ENCODE results near the gene PCARE. TPM values are rescaled to one million over a fixed set of nuclear protein-coding genes. Genes with fewer than 3 reads are reported as not detected.

The PCARE gene
- total RNA-seq, 1 experiment from 2014 or later = 0.02 TPM

GRCh38 chr2:29063056-29063455 is 11.3 kb downstream of the PCARE start:
- H3K36me3 ChIP-seq = no peaks in the 10 kb centered on the region
- peak; percentile 70 to 71 for DNase-seq
- H3K27me3 ChIP-seq = no peaks in the 10 kb centered on the region
- H3K9me3 ChIP-seq (replicated peaks) = no peaks in the 10 kb centered on the region
- peak overlapping the region; percentile 12; the same call in 1 of the 2 replicates for H3K4me3 ChIP-seq
- no peak overlapping the region for H3K27ac ChIP-seq
- H3K4me1 ChIP-seq = peaks cover 20% of the 10 kb centered on the region; the same call in 1 of the 2 replicates

DNA sequence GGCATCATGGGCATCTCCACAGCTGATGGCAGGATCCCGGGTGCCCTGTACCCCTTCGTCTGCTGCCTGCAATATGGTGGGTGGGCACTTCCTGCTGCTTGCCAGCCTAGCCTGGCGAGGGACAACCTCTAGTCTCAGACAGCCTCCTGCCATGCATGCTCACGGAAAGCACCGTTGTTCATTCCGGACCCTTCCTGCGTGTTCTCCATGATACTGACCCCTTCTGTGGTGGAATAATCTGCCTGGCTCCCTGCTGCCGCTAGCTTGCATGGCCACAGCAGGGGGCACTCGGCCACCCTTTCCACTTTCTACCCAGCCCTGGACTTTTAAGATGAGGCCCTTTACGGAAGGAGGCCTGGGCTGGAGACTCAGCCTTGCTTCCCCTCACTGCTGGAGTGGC is 12.0 kb downstream of the PCARE start:
- Histone ChIP-seq H3K27ac (no peak overlapping the region), H3K4me1 (peaks cover 20% of the 10 kb centered on the region; the same call in 1 of the 2 replicates), H3K36me3 (no peaks in the 10 kb centered on the region), H3K9me3 (replicated peaks) (no peaks in the 10 kb centered on the region), H3K27me3 (peaks cover 6% of the 10 kb centered on the region; the same call in 1 of the 2 replicates), H3K4me3 (no peak overlapping the region)
- DNase-seq = no peak

GRCh38 chr2:29061616-29062015 is 12.7 kb downstream of the PCARE start:
- Histone ChIP-seq H3K9me3 (replicated peaks) (no peaks in the 10 kb centered on the region), H3K27me3 (peaks cover 8% of the 10 kb centered on the region; the same call in 1 of the 2 replicates), H3K4me3 (no peak overlapping the region), H3K27ac (no peak overlapping the region), H3K4me1 (peaks cover 20% of the 10 kb centered on the region; the same call in 1 of the 2 replicates), H3K36me3 (no peaks in the 10 kb centered on the region)
- DNase-seq = no peak

GRCh38 chr2:29061176-29061575 is 13.1 kb downstream of the PCARE start:
- Histone ChIP-seq H3K36me3 (no peaks in the 10 kb centered on the region), H3K9me3 (replicated peaks) (no peaks in the 10 kb centered on the region), H3K4me3 (no peak overlapping the region), H3K4me1 (peaks cover 20% of the 10 kb centered on the region; the same call in 1 of the 2 replicates), H3K27me3 (peaks cover 8% of the 10 kb centered on the region; the same call in 1 of the 2 replicates), H3K27ac (no peak overlapping the region)
- no peak for DNase-seq

DNA sequence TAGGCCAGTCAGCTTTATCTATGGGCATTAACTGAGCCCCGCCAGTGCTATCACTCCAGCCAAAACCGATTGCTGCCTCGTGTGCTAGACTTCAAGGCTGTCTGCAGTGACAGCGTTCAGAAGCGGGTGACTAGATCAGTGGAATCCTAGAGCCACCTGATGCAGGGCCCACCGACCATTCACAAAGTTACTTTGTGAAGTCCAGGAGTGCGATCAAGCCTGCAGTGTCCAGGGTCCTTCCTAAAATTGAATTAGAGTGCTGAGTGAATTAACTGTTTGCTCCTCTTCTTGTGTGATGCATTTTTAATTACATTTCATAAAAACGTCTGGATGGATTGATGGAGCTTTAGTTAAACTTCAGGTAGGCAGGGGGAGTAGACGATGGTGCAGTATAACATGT is 13.9 kb downstream of the PCARE start:
- no peak for DNase-seq
- Histone ChIP-seq H3K27ac (no peak overlapping the region), H3K27me3 (peaks cover 8% of the 10 kb centered on the region; the same call in 1 of the 2 replicates), H3K4me1 (peaks cover 20% of the 10 kb centered on the region; the same call in 1 of the 2 replicates), H3K4me3 (no peak overlapping the region), H3K36me3 (no peaks in the 10 kb centered on the region), H3K9me3 (replicated peaks) (no peaks in the 10 kb centered on the region)

- Histone ChIP-seq H3K4me1 (peaks cover 20% of the 10 kb centered on the region; the same call in 1 of the 2 replicates), H3K4me3 (no peak overlapping the region), H3K9me3 (replicated peaks) (no peaks in the 10 kb centered on the region), H3K27me3 (peaks cover 8% of the 10 kb centered on the region; the same call in 1 of the 2 replicates), H3K27ac (no peak overlapping the region), H3K36me3 (no peaks in the 10 kb centered on the region)
- no peak for DNase-seq
Observed at GRCh38 chr2:29059624-29060023, 14.7 kb downstream of the PCARE start.

DNA sequence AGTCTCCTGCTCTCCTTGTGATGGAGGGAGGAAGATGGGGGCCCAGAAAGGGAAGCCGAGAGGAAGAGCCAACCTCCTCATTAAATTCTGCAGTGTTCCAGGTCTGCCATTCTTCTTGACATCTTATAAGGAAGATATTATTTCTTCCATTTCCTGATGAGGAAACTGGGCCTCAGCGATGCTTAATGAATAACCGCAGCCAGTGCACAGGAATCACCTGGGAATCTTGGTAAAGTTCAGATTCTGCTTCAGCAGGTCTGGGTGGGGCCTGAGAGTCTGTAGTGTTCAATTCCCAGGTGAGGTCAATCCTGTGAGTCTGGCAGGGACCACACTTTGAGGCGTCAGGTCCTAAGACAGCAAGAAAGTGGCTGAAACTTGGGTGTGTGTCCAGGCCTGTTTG is 17.3 kb downstream of the PCARE start:
- no peaks in the 10 kb centered on the region for H3K4me1 ChIP-seq

GRCh38 chr2:29056452-29056851 is 17.9 kb downstream of the PCARE start:
- H3K4me3 ChIP-seq = no peak overlapping the region
- no peak overlapping the region for H3K27ac ChIP-seq
- H3K4me1 ChIP-seq = no peaks in the 10 kb centered on the region
- H3K9me3 ChIP-seq (replicated peaks) = no peaks in the 10 kb centered on the region
- H3K27me3 ChIP-seq = peaks cover 19% of the 10 kb centered on the region
- no peaks in the 10 kb centered on the region for H3K36me3 ChIP-seq
- no peak for DNase-seq

More for the DNA sequence above, 17.3 kb downstream of the PCARE start:
- peaks cover 19% of the 10 kb centered on the region for H3K27me3 ChIP-seq
- no peaks in the 10 kb centered on the region for H3K9me3 ChIP-seq (replicated peaks)
- DNase-seq = no peak
- H3K4me3 ChIP-seq = no peak overlapping the region
- H3K36me3 ChIP-seq = no peaks in the 10 kb centered on the region
- no peak overlapping the region for H3K27ac ChIP-seq

- H3K4me1 ChIP-seq = peaks cover 6% of the 10 kb centered on the region; the same call in 1 of the 2 replicates
- no peaks in the 10 kb centered on the region for H3K36me3 ChIP-seq
- no peak for DNase-seq
- H3K4me3 ChIP-seq = no peak overlapping the region
- H3K27me3 ChIP-seq = peaks cover 19% of the 10 kb centered on the region
- H3K9me3 ChIP-seq (replicated peaks) = no peaks in the 10 kb centered on the region
- no peak overlapping the region for H3K27ac ChIP-seq
Observed at GRCh38 chr2:29055601-29056000, 18.7 kb downstream of the PCARE start.

- Histone ChIP-seq H3K36me3 (no peaks in the 10 kb centered on the region), H3K9me3 (replicated peaks) (no peaks in the 10 kb centered on the region), H3K4me1 (peaks cover 12% of the 10 kb centered on the region), H3K27me3 (peaks cover 22% of the 10 kb centered on the region), H3K27ac (no peak overlapping the region), H3K4me3 (no peak overlapping the region)
- no peak for DNase-seq
Observed at GRCh38 chr2:29054430-29054829, 19.9 kb downstream of the PCARE start.

DNA sequence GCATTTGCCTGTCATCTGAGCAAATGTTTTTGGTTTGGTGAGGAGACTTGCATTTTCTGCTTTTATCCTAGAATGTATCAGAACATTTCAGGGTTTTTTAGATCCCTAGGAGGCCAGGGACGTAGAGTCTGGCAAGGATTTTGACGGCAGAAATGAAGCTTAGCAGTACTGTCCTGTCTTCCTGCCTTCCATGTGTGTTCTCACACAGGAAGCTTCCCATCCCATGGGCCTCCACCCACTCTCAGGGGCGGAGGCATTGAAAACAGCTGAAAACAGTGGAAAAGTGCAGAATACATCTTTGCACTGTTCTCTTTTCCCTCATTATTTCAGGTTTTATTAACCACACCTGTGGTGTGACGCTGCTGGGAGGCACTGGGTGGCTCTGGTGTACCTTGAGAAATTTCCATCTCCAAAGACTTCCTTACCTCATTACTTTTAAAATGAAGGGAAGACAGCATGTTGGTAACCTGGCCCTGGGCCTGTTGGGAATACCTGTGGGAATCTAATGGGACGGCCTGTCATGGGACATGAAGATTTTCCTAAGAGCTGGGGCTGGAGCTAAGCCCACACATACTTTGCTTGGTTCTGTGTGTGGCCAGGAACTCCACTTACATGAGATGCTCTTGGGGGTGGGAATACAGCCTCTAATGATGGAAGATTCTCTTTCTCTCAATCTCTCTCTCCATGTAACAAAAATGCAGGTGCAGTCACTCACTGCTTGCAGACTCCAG is 20.5 kb downstream of the PCARE start:
- H3K27me3 ChIP-seq = peaks cover 27% of the 10 kb centered on the region
- no peak overlapping the region for H3K4me3 ChIP-seq
- no peaks in the 10 kb centered on the region for H3K9me3 ChIP-seq (replicated peaks)
- no peaks in the 10 kb centered on the region for H3K36me3 ChIP-seq
- no peak for DNase-seq
- H3K4me1 ChIP-seq = peaks cover 12% of the 10 kb centered on the region
- H3K27ac ChIP-seq = no peak overlapping the region

GRCh38 chr2:29053223-29053622 is 21.1 kb downstream of the PCARE start:
- peak in 1 of 2 experiments; percentile 28 for DNase-seq
- no peak overlapping the region for H3K27ac ChIP-seq
- H3K36me3 ChIP-seq = no peaks in the 10 kb centered on the region
- H3K27me3 ChIP-seq = peaks cover 27% of the 10 kb centered on the region
- H3K4me1 ChIP-seq = peaks cover 12% of the 10 kb centered on the region
- H3K4me3 ChIP-seq = no peak overlapping the region
- no peaks in the 10 kb centered on the region for H3K9me3 ChIP-seq (replicated peaks)

GRCh38 chr2:29052807-29053206 is 21.5 kb downstream of the PCARE start:
- no peak overlapping the region for H3K4me3 ChIP-seq
- no peak for DNase-seq
- no peaks in the 10 kb centered on the region for H3K9me3 ChIP-seq (replicated peaks)
- peaks cover 12% of the 10 kb centered on the region for H3K4me1 ChIP-seq
- H3K27me3 ChIP-seq = peaks cover 25% of the 10 kb centered on the region
- no peak overlapping the region for H3K27ac ChIP-seq
- H3K36me3 ChIP-seq = no peaks in the 10 kb centered on the region

DNA sequence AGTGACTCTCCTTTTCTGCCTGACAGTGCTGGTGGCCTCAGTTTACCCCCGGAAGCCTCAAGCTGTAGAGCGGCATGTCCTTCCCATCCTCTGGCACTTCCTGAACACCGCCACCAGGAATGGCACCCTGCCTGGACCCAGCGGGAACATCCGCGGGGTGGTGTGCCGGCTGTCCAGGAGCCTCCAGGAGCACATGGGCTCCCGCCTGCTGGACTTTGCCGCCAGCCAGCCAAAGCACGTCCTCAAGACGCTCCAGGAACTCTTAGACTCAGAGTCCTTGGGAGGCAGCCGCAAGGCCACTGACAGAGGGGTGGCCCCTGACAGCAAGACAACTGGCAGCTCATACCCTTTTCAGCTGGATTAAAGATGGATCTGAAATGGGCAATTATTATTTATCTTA is 22.6 kb downstream of the PCARE start:
- H3K27me3 ChIP-seq = peaks cover 18% of the 10 kb centered on the region
- H3K4me1 ChIP-seq = peaks cover 12% of the 10 kb centered on the region
- no peak overlapping the region for H3K27ac ChIP-seq
- H3K36me3 ChIP-seq = no peaks in the 10 kb centered on the region
- no peak overlapping the region for H3K4me3 ChIP-seq
- DNase-seq = no peak
- H3K9me3 ChIP-seq (replicated peaks) = no peaks in the 10 kb centered on the region

- DNase-seq = peak; percentile 90 to 95
- Histone ChIP-seq H3K9me3 (replicated peaks) (no peaks in the 10 kb centered on the region), H3K27ac (no peak overlapping the region), H3K27me3 (peaks cover 24% of the 10 kb centered on the region), H3K36me3 (no peaks in the 10 kb centered on the region), H3K4me1 (peaks cover 12% of the 10 kb centered on the region), H3K4me3 (no peak overlapping the region)
Observed at GRCh38 chr2:29050591-29050990, 23.7 kb downstream of the PCARE start.
